Right lobe of liver (tissue), 4 donors: ENCODE results near the gene SHMT1.
A peak's percentile ranks its signal among the peaks of the same experiment; 100 is the strongest.

Experiments used
- POLR2A ChIP-seq: fragments of 450-650 bp; IDR thresholded peaks from one replicate; pipeline ENCODE4 v1.6.1; 2017; ENCODE audit warnings: antibody characterized with exemption, mild to moderate bottlenecking
- TF ChIP-seq, protein P1 (sequence below), 4 donors: fragments of 200-600 bp in 3 of 4; fragments of 450-650 bp in 1 of 4; IDR thresholded peaks; one replicate each; pipeline versions ENCODE4 v1.5.1 to v1.8.0; 2016 to 2022; ENCODE audit warnings: antibody characterized with exemption in 4 of 4, mild to moderate bottlenecking in 2 of 4
- donor health status: DM: no; HTN: no; CAD: no.
- donor health status: DM: no; HTN: no; CAD: no.
- donor health status: DM: no; HTN: yes; CAD: no.

DNA sequence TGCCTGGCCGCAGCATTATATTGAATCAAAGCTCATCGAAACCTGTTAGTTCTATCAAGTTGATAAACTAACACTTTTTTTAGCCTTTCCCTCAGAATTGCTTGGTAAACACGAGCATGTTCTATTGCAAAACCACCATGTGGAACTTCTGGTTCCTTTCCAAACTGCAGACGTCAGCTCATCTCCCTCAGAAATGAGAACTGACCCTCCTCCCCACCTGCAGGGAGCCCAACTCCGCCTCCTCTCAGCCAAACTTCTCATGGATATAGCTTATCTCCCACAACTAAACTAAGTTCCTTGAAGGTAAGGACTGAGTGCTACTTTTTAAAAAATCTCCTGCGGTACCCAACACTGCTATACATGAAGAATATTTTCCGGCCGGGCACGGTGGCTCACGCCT, 6.7 kb downstream of the SHMT1 start:
- TF ChIP-seq, protein P1, sequence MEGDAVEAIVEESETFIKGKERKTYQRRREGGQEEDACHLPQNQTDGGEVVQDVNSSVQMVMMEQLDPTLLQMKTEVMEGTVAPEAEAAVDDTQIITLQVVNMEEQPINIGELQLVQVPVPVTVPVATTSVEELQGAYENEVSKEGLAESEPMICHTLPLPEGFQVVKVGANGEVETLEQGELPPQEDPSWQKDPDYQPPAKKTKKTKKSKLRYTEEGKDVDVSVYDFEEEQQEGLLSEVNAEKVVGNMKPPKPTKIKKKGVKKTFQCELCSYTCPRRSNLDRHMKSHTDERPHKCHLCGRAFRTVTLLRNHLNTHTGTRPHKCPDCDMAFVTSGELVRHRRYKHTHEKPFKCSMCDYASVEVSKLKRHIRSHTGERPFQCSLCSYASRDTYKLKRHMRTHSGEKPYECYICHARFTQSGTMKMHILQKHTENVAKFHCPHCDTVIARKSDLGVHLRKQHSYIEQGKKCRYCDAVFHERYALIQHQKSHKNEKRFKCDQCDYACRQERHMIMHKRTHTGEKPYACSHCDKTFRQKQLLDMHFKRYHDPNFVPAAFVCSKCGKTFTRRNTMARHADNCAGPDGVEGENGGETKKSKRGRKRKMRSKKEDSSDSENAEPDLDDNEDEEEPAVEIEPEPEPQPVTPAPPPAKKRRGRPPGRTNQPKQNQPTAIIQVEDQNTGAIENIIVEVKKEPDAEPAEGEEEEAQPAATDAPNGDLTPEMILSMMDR (IDR thresholded peaks at IDR 0.05) = no peak
- peak; percentile 15 for TF ChIP-seq POLR2A
